ENCODE results near the gene ZBTB7B. TPM values are rescaled to one million over a fixed set of nuclear protein-coding genes. Genes with fewer than 3 reads are reported as not detected.

The ZBTB7B gene
- total and polyA plus RNA-seq, 9 of the 15 experiments (the other 6 are each of a cell fraction or from before 2014, with no cell fraction given): 0.04 to 46.5 (median 15.2) TPM

GRCh38 chr1:154999571-155000410 lies 2.8 kb upstream of the ZBTB7B start (continued):
- no peak for TF ChIP-seq PTBP1 (IDR thresholded peaks at IDR 0.05; ENCODE audit: low read depth, low read length)
- 0 out of 2 replicates have a peak, but pooled peaks have one; percentile 29 for TF ChIP-seq JUN (IDR thresholded peaks at IDR 0.05; ENCODE audit: borderline replicate concordance, low read depth, low read length)
- TF ChIP-seq JUN (CRISPR knock-in tag; IDR thresholded peaks at IDR 0.05; ENCODE audit: borderline replicate concordance): no peak
- TF ChIP-seq XRCC5 (IDR thresholded peaks at IDR 0.05; ENCODE audit: low read depth, low read length): no peak
- TF ChIP-seq ZNF124 (CRISPR knock-in tag; IDR thresholded peaks at IDR 0.05): no peak
- TF ChIP-seq CLOCK (CRISPR knock-in tag; IDR thresholded peaks at IDR 0.05; ENCODE audit: borderline replicate concordance): no peak
- TF ChIP-seq ZNF239 (CRISPR knock-in tag; IDR thresholded peaks at IDR 0.05): no peak
- peak; percentile 36; the same call in 1 of the 2 replicates for TF ChIP-seq ARID1B (IDR thresholded peaks at IDR 0.05)
- TF ChIP-seq SP2 (IDR thresholded peaks at IDR 0.05; ENCODE audit: extremely low read depth, low read depth, low read length, poor library complexity, severe bottlenecking): no peak
- no peak for TF ChIP-seq ZNF407 (IDR thresholded peaks at IDR 0.05; ENCODE audit: low read depth)
- no peak for TF ChIP-seq KDM2B (CRISPR knock-in tag; IDR thresholded peaks at IDR 0.05)
- TF ChIP-seq ATF4 (CRISPR knock-in tag; IDR thresholded peaks at IDR 0.05): no peak
- peak; percentile 58 for TF ChIP-seq MXD1 (CRISPR knock-in tag; IDR thresholded peaks at IDR 0.05; ENCODE audit: borderline replicate concordance, poor library complexity, severe bottlenecking)
- TF ChIP-seq ZNF324 (CRISPR knock-in tag; IDR thresholded peaks at IDR 0.05): no peak

Data from K562 (cell line).